Measurements from ENCODE around the gene GRIN3A. TPM values are rescaled to one million over a fixed set of nuclear protein-coding genes. Genes with fewer than 3 reads are reported as not detected.

GRIN3A gene
- total and polyA plus RNA-seq, 9 of the 15 experiments (the other 6 are each of a cell fraction or from before 2014, with no cell fraction given): 0.01 to 0.03 TPM; not detected in 7

- TF ChIP-seq PBX2 (CRISPR knock-in tag; IDR thresholded peaks at IDR 0.05; ENCODE audit: low read depth): no peak
- TF ChIP-seq PBX2 (tag; conservative IDR thresholded peaks at IDR 0.05; ENCODE audit: low read depth): no peak
- no peak for TF ChIP-seq GTF2F1 (IDR thresholded peaks at IDR 0.05; ENCODE audit: low read depth, low read length)
- no peak for TF ChIP-seq CC2D1A (IDR thresholded peaks at IDR 0.05)
These were observed 46.8 kb downstream of the GRIN3A start (continued) for GRCh38 chr9:101691657-101692056.

GRCh38 chr9:101689039-101689438 is 49.4 kb downstream of the GRIN3A start:
- Histone ChIP-seq H3K4me1 (replicated peaks in 1 of 2; ENCODE audit: control insufficient read depth in 2 of 2, insufficient read depth in 2 of 2, low read length in 2 of 2) (no peaks in the 10 kb centered on the region), H3K9me1 (ENCODE audit: control insufficient read depth, insufficient read depth, low read length) (no peaks in the 10 kb centered on the region), H3K4me3 (no peak overlapping the region), H3K27me3 (ENCODE audit: control insufficient read depth in 2 of 2, insufficient read depth in 2 of 2, low read length in 2 of 2) (no peaks in the 10 kb centered on the region), H3K9ac (ENCODE audit: insufficient read depth in 1 of 2, low read depth in 2 of 2, low read length in 2 of 2) (no peak overlapping the region), H3K4me2 (ENCODE audit: insufficient read depth, low read length) (no peak overlapping the region), H2AFZ (ENCODE audit: low read depth, low read length) (no peak overlapping the region), H3K79me2 (ENCODE audit: control insufficient read depth, insufficient read depth, low read length) (no peaks in the 10 kb centered on the region), H3K27ac (ENCODE audit: extremely low read depth, low read depth, low read length) (no peak overlapping the region), H3K36me3 (ENCODE audit: control insufficient read depth, insufficient read depth, low read length) (no peaks in the 10 kb centered on the region), H4K20me1 (replicated peaks; ENCODE audit: control insufficient read depth, insufficient read depth, low read length) (no peaks in the 10 kb centered on the region), H3K9me3 (replicated peaks; ENCODE audit: control insufficient read depth, insufficient read depth, low read depth, low read length) (no peaks in the 10 kb centered on the region)
- FAIRE-seq (no peak), DNase-seq (ENCODE audit: extremely low read depth in 1 of 4, low spot score in 3 of 4) (no peak), ATAC-seq (no peak)
- BruUV-seq (replicated peaks): no TSS peak
- in situ Hi-C loops (cut with MboI) (no loop called here), intact Hi-C loops (cut with micrococcal nuclease) (no loop called here)
- TF ChIP-seq RHOXF2B (CRISPR knock-in tag; conservative IDR thresholded peaks at IDR 0.05): no peak
- no peak for TF ChIP-seq PRPF4 (IDR thresholded peaks at IDR 0.05; ENCODE audit: insufficient read depth, low read depth, low read length, poor library complexity, severe bottlenecking)
- no peak for TF ChIP-seq MCM2 (IDR thresholded peaks at IDR 0.05; ENCODE audit: low read depth)
- no peak for TF ChIP-seq ZNF282 (CRISPR knock-in tag; IDR thresholded peaks at IDR 0.05)
- no peak for TF ChIP-seq ZBTB11 (CRISPR knock-in tag; IDR thresholded peaks at IDR 0.05)
- no peak for TF ChIP-seq RBM22 (IDR thresholded peaks at IDR 0.05; ENCODE audit: low read depth, low read length, poor library complexity, severe bottlenecking)
- TF ChIP-seq CREB3 (tag; conservative IDR thresholded peaks at IDR 0.05; ENCODE audit: low read depth): no peak
- TF ChIP-seq RB1 (IDR thresholded peaks at IDR 0.05; ENCODE audit: low read depth): no peak
- ChIA-PET CTCF (ENCODE audit: low intra/inter-chr PET ratio) (no interaction called here), POLR2A (no interaction called here)
- 0% methylated on average over 2 of the region's 2 CpGs for WGBS (ENCODE audit: insufficient coverage, low coverage, missing lambda C conversion rate)
